ENCODE measurements around the gene SLC16A9.

DNA sequence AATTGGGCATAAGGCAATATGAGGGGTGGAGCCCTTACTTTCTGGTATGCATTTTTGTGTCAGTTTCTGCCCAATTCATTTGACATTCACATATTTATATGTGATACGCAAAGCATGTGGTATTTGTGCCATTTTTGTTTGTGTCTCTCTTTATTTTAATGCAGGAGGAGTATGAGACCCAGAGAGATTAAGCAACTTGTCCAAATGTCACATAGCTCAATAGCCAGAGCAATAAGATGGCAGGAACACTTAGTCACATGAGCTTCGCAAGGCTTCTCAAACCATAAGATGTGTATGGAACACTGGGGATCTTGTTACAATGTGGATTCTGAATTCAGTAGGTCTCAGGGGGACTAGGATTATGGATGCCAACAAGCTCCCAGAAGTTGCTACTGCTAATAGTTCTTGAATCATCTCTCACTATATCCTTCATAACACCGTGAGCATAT lies 24.4 kb upstream of the SLC16A9 start:
- TF ChIP-seq SMC3 (IDR thresholded peaks at IDR 0.05; ENCODE audit: low read depth, low read length), result no peak
- TF ChIP-seq, protein P1, sequence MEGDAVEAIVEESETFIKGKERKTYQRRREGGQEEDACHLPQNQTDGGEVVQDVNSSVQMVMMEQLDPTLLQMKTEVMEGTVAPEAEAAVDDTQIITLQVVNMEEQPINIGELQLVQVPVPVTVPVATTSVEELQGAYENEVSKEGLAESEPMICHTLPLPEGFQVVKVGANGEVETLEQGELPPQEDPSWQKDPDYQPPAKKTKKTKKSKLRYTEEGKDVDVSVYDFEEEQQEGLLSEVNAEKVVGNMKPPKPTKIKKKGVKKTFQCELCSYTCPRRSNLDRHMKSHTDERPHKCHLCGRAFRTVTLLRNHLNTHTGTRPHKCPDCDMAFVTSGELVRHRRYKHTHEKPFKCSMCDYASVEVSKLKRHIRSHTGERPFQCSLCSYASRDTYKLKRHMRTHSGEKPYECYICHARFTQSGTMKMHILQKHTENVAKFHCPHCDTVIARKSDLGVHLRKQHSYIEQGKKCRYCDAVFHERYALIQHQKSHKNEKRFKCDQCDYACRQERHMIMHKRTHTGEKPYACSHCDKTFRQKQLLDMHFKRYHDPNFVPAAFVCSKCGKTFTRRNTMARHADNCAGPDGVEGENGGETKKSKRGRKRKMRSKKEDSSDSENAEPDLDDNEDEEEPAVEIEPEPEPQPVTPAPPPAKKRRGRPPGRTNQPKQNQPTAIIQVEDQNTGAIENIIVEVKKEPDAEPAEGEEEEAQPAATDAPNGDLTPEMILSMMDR (IDR thresholded peaks at IDR 0.05), result no peak
- no peak for TF ChIP-seq EZH2phosphoT487 (IDR thresholded peaks at IDR 0.05; ENCODE audit: borderline replicate concordance, low read depth)
